K562 (cell line): ENCODE data around the gene CREBL2. TPM values are rescaled to one million over a fixed set of nuclear protein-coding genes. Genes with fewer than 3 reads are reported as not detected.

Experiments used
- ATAC-seq: fragments of 200-7000 bp; cut with Tn5 transposase; 3 replicates; pipeline ENCODE4 v1.9.1; 2020; ENCODE audit warnings: moderate library complexity
- BruUV-seq: library from RNA; stranded (reverse); fragments of 400-500 nt; replicated peaks from 2 replicates; lab custom pipeline; 2021; lab: Mats Ljungman, UMichigan
- CTCF ChIA-PET: fragments of 300-600 bp; formaldehyde crosslinking; extraction: SDS; loops from one replicate; lab custom pipeline; 2021; ENCODE audit warnings: low intra/inter-chr PET ratio; lab: Yijun Ruan, JAX
- POLR2A ChIA-PET: fragments of 300-600, 350-650 bp; sonication (Branson Sonifier 250); formaldehyde crosslinking; extraction: SDS; loops from one replicate; lab custom pipeline; 2021; ENCODE audit warnings: antibody characterized with exemption, inconsistent platforms; lab: Yijun Ruan, JAX
- DNase-seq, 4 experiments: peaks; one replicate each; pipeline versions ENCODE4 v3.0.0 to v3.0.0-alpha.2; 2011 to 2018; ENCODE audit warnings: low spot score in 3 of 4, mixed read lengths in 3 of 4; ENCODE audit errors: extremely low read depth in 1 of 4
- FAIRE-seq: peaks from 2 replicates; lab custom pipeline; 2011; peaks lifted over from hg19 to GRCh38; lab: Jason Lieb, UNC
- H2AFZ ChIP-seq: 2 replicates; pipeline ENCODE4 v1.6.0; 2011; ENCODE audit warnings: low read depth, low read length, control low read depth, inconsistent platforms
- H3K27ac ChIP-seq: fragments of 200-600 bp; 3 replicates; pipeline ENCODE4 v1.8.0; 2011; ENCODE audit warnings: low read depth, mild to moderate bottlenecking, control low read depth, inconsistent platforms, low read length, moderate library complexity, mixed read lengths; ENCODE audit errors: extremely low read depth
- H3K27me3 ChIP-seq, 2 experiments: fragments of 300-600 bp in 1 of 2; 2 replicates in 1 of 2; 3 replicates in 1 of 2; pipeline versions ENCODE4 v1.6.0 to v1.8.0; 2011; ENCODE audit warnings: inconsistent platforms in 2 of 2, low read length in 2 of 2, mild to moderate bottlenecking in 1 of 2, mixed read lengths in 1 of 2, moderate library complexity in 1 of 2; ENCODE audit not compliant: control insufficient read depth in 2 of 2, insufficient read depth in 2 of 2
- H3K36me3 ChIP-seq: fragments of 300-600 bp; 3 replicates; pipeline ENCODE4 v1.8.0; 2011; ENCODE audit warnings: mild to moderate bottlenecking, low read length, inconsistent platforms; ENCODE audit not compliant: control insufficient read depth, insufficient read depth
- H3K4me1 ChIP-seq, 2 experiments: fragments of 200-600 bp in 1 of 2; replicated peaks in 1 of 2; 2 replicates in 1 of 2; 3 replicates in 1 of 2; pipeline versions ENCODE4 v1.5.1 to v1.8.0; 2011; ENCODE audit warnings: inconsistent platforms in 2 of 2, low read length in 2 of 2, mild to moderate bottlenecking in 1 of 2, mixed read lengths in 1 of 2, moderate library complexity in 1 of 2; ENCODE audit not compliant: control insufficient read depth in 2 of 2, insufficient read depth in 2 of 2
- H3K4me2 ChIP-seq: 2 replicates; pipeline ENCODE4 v1.6.1; 2011; ENCODE audit warnings: low read length, control low read depth, inconsistent platforms, mixed read lengths; ENCODE audit not compliant: insufficient read depth
- H3K4me3 ChIP-seq: fragments of 200-600 bp; sonication (generic), shearing (Covaris generic); 2 replicates; pipeline ENCODE4 v1.5.1; 2016; ENCODE audit warnings: control low read depth, inconsistent platforms
- H3K79me2 ChIP-seq: fragments of 200-600 bp; 3 replicates; pipeline ENCODE4 v1.8.0; 2011; ENCODE audit warnings: low read length, inconsistent platforms; ENCODE audit not compliant: control insufficient read depth, insufficient read depth
- H3K9ac ChIP-seq, 2 experiments: 2 replicates each; pipeline versions ENCODE4 v1.6.0 to v1.6.1; 2011; ENCODE audit warnings: low read depth in 2 of 2, low read length in 2 of 2, control low read depth in 1 of 2, inconsistent platforms in 1 of 2, mild to moderate bottlenecking in 1 of 2, mixed read lengths in 1 of 2; ENCODE audit not compliant: insufficient read depth in 1 of 2
- H3K9me1 ChIP-seq: one replicate; pipeline ENCODE4 v1.6.0; 2011; ENCODE audit warnings: inconsistent platforms, mild to moderate bottlenecking, low read length, moderate library complexity; ENCODE audit not compliant: control insufficient read depth, insufficient read depth
- H3K9me3 ChIP-seq: replicated peaks from 2 replicates; pipeline ENCODE4 v1.5.1; 2011; ENCODE audit warnings: low read depth, low read length, inconsistent platforms; ENCODE audit not compliant: control insufficient read depth, insufficient read depth
- H4K20me1 ChIP-seq: replicated peaks from 2 replicates; pipeline ENCODE4 v1.6.1; 2011; ENCODE audit warnings: low read length, inconsistent platforms, mixed read lengths; ENCODE audit not compliant: control insufficient read depth, insufficient read depth
- CBX2 ChIP-seq: fragments of 200-600 bp; sonication (generic); IDR thresholded peaks from one replicate; pipeline ENCODE4 v1.6.1; 2012; ENCODE audit warnings: mild to moderate bottlenecking, low read length, inconsistent platforms; ENCODE audit not compliant: insufficient read depth, poor library complexity, severe bottlenecking
- CREBBP ChIP-seq: IDR thresholded peaks from one replicate; pipeline ENCODE4 v1.6.1; 2012; ENCODE audit warnings: low read depth, mild to moderate bottlenecking, control low read depth, inconsistent platforms, low read length
- CREM ChIP-seq: IDR thresholded peaks from 2 replicates; pipeline ENCODE4 v1.6.1; 2014; ENCODE audit warnings: antibody characterized with exemption, low read depth
- CXXC5 ChIP-seq: fragments of 250-450 bp; sonication (Bioruptor Pico); IDR thresholded peaks from 2 replicates; pipeline ENCODE4 v1.8.0; 2022; ENCODE audit warnings: inconsistent platforms, mild to moderate bottlenecking, moderate library complexity
- DPF2 ChIP-seq: fragments of 450-650 bp; IDR thresholded peaks from 2 replicates; pipeline ENCODE4 v1.6.1; 2016
- ELF2 ChIP-seq: fragments of 250-450 bp; sonication (Bioruptor Pico); IDR thresholded peaks from 2 replicates; pipeline ENCODE4 v1.5.0; 2021; ENCODE audit warnings: mild to moderate bottlenecking
- HDGF ChIP-seq: fragments of 450-650 bp; IDR thresholded peaks from 2 replicates; pipeline ENCODE4 v1.6.1; 2016
- HIVEP1 ChIP-seq: fragments of 250-450 bp; sonication (Bioruptor Pico); IDR thresholded peaks from 2 replicates; pipeline ENCODE4 v1.4.0; 2020; ENCODE audit warnings: mild to moderate bottlenecking
- JUNB ChIP-seq: fragments of 450-650 bp; formaldehyde crosslinking; conservative IDR thresholded peaks from 2 replicates; pipeline ENCODE4 v1.4.0; 2020; ENCODE audit warnings: mild to moderate bottlenecking
- PHB ChIP-seq: fragments of 250-450 bp; sonication (Bioruptor Pico); IDR thresholded peaks from 2 replicates; pipeline ENCODE4 v1.5.0; 2021
- PPARD ChIP-seq: fragments of 250-450 bp; sonication (Bioruptor Pico); IDR thresholded peaks from 2 replicates; pipeline ENCODE4 v1.8.0; 2022; ENCODE audit warnings: inconsistent platforms, mild to moderate bottlenecking, moderate library complexity
- SLC30A9 ChIP-seq: fragments of 250-450 bp; sonication (Bioruptor Pico); IDR thresholded peaks from 2 replicates; pipeline ENCODE4 v1.8.0; 2022; ENCODE audit warnings: mild to moderate bottlenecking, moderate library complexity
- SOX6 ChIP-seq: fragments of 450-650 bp; IDR thresholded peaks from 2 replicates; pipeline ENCODE4 v1.6.1; 2014; ENCODE audit warnings: mild to moderate bottlenecking
- SREBF2 ChIP-seq: sonication (generic); formaldehyde crosslinking; IDR thresholded peaks from 2 replicates; pipeline ENCODE4 v1.4.0; 2020; ENCODE audit warnings: mild to moderate bottlenecking, missing genetic modification reagents
- STAT5A ChIP-seq: IDR thresholded peaks from 2 replicates; pipeline ENCODE4 v1.6.1; 2012; ENCODE audit warnings: low read length, inconsistent platforms, borderline replicate concordance
- TBP ChIP-seq: optimal IDR thresholded peaks from 2 replicates; pipeline ENCODE3; 2011; ENCODE audit warnings: low read depth, low read length, improper control_type of control experiment
- TGIF2 ChIP-seq: sonication (generic); formaldehyde crosslinking; IDR thresholded peaks from 2 replicates; pipeline ENCODE4 v1.8.1; 2022; ENCODE audit warnings: mild to moderate bottlenecking, missing genetic modification reagents, moderate library complexity
- XRCC4 ChIP-seq: IDR thresholded peaks from one replicate; pipeline ENCODE4 v1.6.1; 2011; ENCODE audit not compliant: insufficient read depth, insufficient read length; ENCODE audit errors: extremely low read depth
- ZNF561 ChIP-seq: fragments of 450-650 bp; formaldehyde crosslinking; conservative IDR thresholded peaks from 2 replicates; pipeline ENCODE4 v1.4.0; 2020; ENCODE audit warnings: mild to moderate bottlenecking, moderate library complexity
- ZNF77 ChIP-seq: fragments of 250-450 bp; sonication (Bioruptor Pico); IDR thresholded peaks from 2 replicates; pipeline ENCODE4 v1.5.0; 2020
- in situ Hi-C: fragments of 300-500 bp; cut with MboI; formaldehyde crosslinking; loops from 4 replicates; pipeline ENCODE4 v1.15.0; 2018; ENCODE audit warnings: inconsistent platforms, mixed read lengths
- intact Hi-C: fragments of 100-400 bp; cut with micrococcal nuclease; formaldehyde crosslinking; loops from 2 replicates; pipeline ENCODE4 v1.14.2; 2022
- polyA plus RNA-seq, 8 experiments: library from polyadenylated mRNA; depleted of rRNA in 4 of 8; stranded (reverse) in 5 of 8; unstranded in 3 of 8; fragments of >200 nt; fragmentation: Nextera tagmentation in 2 of 8; fragmentation: Illumina TruSeq in 1 of 8; extraction: Ambion mirVana in 2 of 8; extraction: Trizol in 1 of 8; gene quantifications; 2 replicates each; pipeline versions ENCODE4 v1.2.1 to v1.2.3, GENCODE V29; 2011 to 2014; ENCODE audit warnings: inconsistent platforms in 1 of 8, missing spikeins in 1 of 8
- total RNA-seq, 7 experiments: library from RNA; depleted of rRNA in 6 of 7; stranded (reverse); fragments of >200 nt in 6 of 7; fragmentation: Illumina TruSeq in 2 of 7; extraction: Trizol in 2 of 7; gene quantifications; 2 replicates each; pipeline versions ENCODE4 v1.2.1 to v1.2.3, GENCODE V29; 2011 to 2021; ENCODE audit warnings: low replicate concordance in 1 of 7
- TF ChIP-seq, protein P1 (sequence below): sonication (generic); formaldehyde crosslinking; IDR thresholded peaks from 2 replicates; pipeline ENCODE4 v1.8.1; 2023; ENCODE audit warnings: mild to moderate bottlenecking, missing genetic modification reagents
- TF ChIP-seq, protein P2 (sequence below): sonication (generic); formaldehyde crosslinking; IDR thresholded peaks from 2 replicates; pipeline ENCODE4 v1.8.1; 2022; ENCODE audit warnings: missing genetic modification reagents

CREBL2 gene
- total and polyA plus RNA-seq, 9 of the 15 experiments (the other 6 are each of a cell fraction or from before 2014, with no cell fraction given), result 1.7 to 7.3 (median 5.2) TPM

DNA sequence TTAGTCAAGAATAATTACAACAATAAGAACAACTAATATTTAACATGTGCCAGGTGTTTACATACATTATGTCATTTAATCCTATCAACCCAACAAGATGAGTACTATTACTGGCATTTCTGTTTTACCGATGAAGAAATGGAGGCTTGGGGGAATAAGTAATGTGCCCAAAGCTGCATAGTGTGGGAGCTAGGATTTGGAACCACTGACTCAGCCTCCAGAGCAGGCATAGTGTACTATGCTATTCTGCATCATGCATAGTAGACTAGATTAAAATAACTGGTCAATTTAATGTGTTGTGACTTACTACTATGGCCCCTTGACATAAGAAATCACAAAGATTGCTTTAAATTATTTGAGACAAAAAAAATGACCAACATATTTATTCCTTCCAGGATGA is 74.8 kb downstream of the CREBL2 start (continued):
- TF ChIP-seq PPARD (CRISPR knock-in tag) (no peak), TGIF2 (CRISPR knock-in tag) (no peak), STAT5A (no peak)

DNA sequence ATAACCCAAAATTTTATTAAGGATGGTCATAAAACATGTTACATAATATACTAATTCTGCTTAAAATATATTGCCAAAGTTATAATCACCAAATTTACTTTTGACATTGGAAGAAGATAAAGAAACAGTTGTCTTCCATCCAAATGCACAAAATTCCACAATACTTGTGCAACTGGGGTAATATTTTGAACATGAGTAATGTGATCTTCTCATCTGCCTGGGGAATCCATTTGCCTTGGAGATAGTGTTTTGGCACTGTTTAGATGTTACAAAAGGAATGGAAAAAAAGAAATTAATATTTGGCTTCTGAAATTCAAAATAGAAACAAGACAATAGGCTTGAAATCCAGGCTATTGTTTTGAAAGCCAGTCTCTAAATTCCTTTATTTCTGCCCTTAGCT is 75.2 kb downstream of the CREBL2 start:
- H3K4me1 ChIP-seq, result peaks cover 0 to 5% of the 10 kb centered on the region in 2 experiments; a peak in 1 of 5 replicates
- ATAC-seq (no peak), FAIRE-seq (no peak), DNase-seq (no peak)
- H3K27me3 ChIP-seq, result no peaks in the 10 kb centered on the region
- ChIA-PET CTCF (no interaction called here), POLR2A (no interaction called here)
- H3K79me2 ChIP-seq, result no peaks in the 10 kb centered on the region
- no peak overlapping the region for H3K4me2 ChIP-seq
- H3K27ac ChIP-seq, result no peak overlapping the region
- H4K20me1 ChIP-seq, result no peaks in the 10 kb centered on the region
- in situ Hi-C loops (no loop called here), intact Hi-C loops (no loop called here)
- no peaks in the 10 kb centered on the region for H3K9me3 ChIP-seq
- H2AFZ ChIP-seq, result no peak overlapping the region
- no TSS peak for BruUV-seq
- no peak overlapping the region for H3K4me3 ChIP-seq
- no peak overlapping the region for H3K9ac ChIP-seq
- H3K36me3 ChIP-seq, result no peaks in the 10 kb centered on the region
- H3K9me1 ChIP-seq, result no peaks in the 10 kb centered on the region
- TF ChIP-seq CBX2, result no peak
- TF ChIP-seq CXXC5 (CRISPR knock-in tag), result no peak
- TF ChIP-seq, protein P1, sequence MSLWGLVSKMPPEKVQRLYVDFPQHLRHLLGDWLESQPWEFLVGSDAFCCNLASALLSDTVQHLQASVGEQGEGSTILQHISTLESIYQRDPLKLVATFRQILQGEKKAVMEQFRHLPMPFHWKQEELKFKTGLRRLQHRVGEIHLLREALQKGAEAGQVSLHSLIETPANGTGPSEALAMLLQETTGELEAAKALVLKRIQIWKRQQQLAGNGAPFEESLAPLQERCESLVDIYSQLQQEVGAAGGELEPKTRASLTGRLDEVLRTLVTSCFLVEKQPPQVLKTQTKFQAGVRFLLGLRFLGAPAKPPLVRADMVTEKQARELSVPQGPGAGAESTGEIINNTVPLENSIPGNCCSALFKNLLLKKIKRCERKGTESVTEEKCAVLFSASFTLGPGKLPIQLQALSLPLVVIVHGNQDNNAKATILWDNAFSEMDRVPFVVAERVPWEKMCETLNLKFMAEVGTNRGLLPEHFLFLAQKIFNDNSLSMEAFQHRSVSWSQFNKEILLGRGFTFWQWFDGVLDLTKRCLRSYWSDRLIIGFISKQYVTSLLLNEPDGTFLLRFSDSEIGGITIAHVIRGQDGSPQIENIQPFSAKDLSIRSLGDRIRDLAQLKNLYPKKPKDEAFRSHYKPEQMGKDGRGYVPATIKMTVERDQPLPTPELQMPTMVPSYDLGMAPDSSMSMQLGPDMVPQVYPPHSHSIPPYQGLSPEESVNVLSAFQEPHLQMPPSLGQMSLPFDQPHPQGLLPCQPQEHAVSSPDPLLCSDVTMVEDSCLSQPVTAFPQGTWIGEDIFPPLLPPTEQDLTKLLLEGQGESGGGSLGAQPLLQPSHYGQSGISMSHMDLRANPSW (CRISPR knock-in tag), result no peak
- TF ChIP-seq HIVEP1 (CRISPR knock-in tag), result no peak
- no peak for TF ChIP-seq SOX6
- no peak for TF ChIP-seq ZNF561 (CRISPR knock-in tag)
- no peak for TF ChIP-seq CREM
- no peak for TF ChIP-seq XRCC4
- no peak for TF ChIP-seq TBP
- no peak for TF ChIP-seq SLC30A9 (CRISPR knock-in tag)
- TF ChIP-seq JUNB (CRISPR knock-in tag), result no peak
- no peak for TF ChIP-seq ELF2
- no peak for TF ChIP-seq PHB (CRISPR knock-in tag)
- no peak for TF ChIP-seq HDGF
- TF ChIP-seq CREBBP, result no peak
- TF ChIP-seq DPF2, result no peak
- TF ChIP-seq ZNF77 (CRISPR knock-in tag), result no peak
- TF ChIP-seq SREBF2 (CRISPR knock-in tag), result no peak
- TF ChIP-seq, protein P2, sequence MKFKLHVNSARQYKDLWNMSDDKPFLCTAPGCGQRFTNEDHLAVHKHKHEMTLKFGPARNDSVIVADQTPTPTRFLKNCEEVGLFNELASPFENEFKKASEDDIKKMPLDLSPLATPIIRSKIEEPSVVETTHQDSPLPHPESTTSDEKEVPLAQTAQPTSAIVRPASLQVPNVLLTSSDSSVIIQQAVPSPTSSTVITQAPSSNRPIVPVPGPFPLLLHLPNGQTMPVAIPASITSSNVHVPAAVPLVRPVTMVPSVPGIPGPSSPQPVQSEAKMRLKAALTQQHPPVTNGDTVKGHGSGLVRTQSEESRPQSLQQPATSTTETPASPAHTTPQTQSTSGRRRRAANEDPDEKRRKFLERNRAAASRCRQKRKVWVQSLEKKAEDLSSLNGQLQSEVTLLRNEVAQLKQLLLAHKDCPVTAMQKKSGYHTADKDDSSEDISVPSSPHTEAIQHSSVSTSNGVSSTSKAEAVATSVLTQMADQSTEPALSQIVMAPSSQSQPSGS (CRISPR knock-in tag), result no peak
